HEK293 (cell line): ENCODE measurements around the gene IGFLR1.

Experiments
- ATF2 ChIP-seq: fragments of 450-650 bp; formaldehyde crosslinking; IDR thresholded peaks from 2 replicates; pipeline ENCODE4 v1.5.1; 2016; ENCODE audit warnings: missing biosample characterization, missing genetic modification characterization, low read depth
- CTCF ChIP-seq: fragments of 450-650 bp; formaldehyde crosslinking; IDR thresholded peaks from 2 replicates; pipeline ENCODE4 v1.5.1; 2016; ENCODE audit warnings: missing biosample characterization, missing genetic modification characterization
- ZBTB26 ChIP-seq: fragments of 450-650 bp; formaldehyde crosslinking; optimal IDR thresholded peaks from 2 replicates; pipeline ENCODE3; 2016; ENCODE audit warnings: missing biosample characterization, mild to moderate bottlenecking, missing genetic modification characterization
- ZNF140 ChIP-seq: fragments of 450-650 bp; formaldehyde crosslinking; IDR thresholded peaks from 2 replicates; pipeline ENCODE4 v1.5.1; 2016; ENCODE audit warnings: missing biosample characterization, missing genetic modification characterization
- ZNF600 ChIP-seq: fragments of 450-650 bp; formaldehyde crosslinking; IDR thresholded peaks from 2 replicates; pipeline ENCODE4 v1.5.1; 2016; ENCODE audit warnings: missing biosample characterization, missing genetic modification characterization

DNA sequence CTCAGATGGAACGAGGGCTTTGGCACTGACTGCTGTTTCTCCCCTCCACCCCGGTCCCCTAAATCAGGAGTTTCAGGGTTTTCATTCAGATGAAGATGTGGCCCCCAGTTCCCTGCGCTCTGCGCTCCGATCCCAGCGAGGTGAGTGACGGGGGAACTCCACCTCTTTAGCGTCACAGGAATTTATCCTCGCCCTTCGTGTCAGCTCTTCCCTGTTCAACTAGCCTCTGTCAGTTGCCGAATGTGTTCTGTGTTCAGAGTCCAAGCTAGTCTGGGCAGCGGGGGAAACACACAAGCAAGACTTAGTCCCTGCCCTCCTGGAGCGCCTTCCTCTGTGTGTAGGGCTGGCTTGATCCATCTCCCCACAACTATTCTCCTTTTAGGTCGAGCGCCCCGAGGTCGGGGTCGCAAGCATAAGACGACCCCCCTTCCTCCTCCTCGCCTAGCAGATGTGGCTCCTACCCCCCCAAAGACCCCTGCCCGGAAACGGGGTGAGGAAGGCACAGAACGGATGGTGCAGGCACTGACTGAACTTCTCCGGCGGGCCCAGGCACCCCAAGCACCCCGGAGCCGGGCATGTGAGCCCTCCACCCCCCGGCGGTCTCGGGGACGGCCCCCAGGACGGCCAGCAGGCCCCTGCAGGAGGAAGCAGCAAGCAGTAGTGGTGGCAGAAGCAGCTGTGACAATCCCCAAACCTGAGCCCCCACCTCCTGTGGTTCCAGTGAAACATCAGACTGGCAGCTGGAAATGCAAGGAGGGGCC is 22.7 kb downstream of the IGFLR1 start:
- TF ChIP-seq ZNF600 (no peak), CTCF (tag by site-specific recombination) (no peak), ATF2 (no peak), ZBTB26 (tag by site-specific recombination) (no peak), ZNF140 (tag by site-specific recombination) (no peak)
